A549 (cell line): ENCODE data around the gene CDC5L.

Experiments
- CEBPB ChIP-seq, 2 experiments: fragments of >200 bp in 1 of 2; sonication (Bioruptor Twin) in 1 of 2; formaldehyde crosslinking in 1 of 2; IDR thresholded peaks; 2 replicates each; pipeline ENCODE4 v1.6.1; 2012 to 2016
- EP300 ChIP-seq, 2 experiments: fragments of >200 bp; sonication (Bioruptor Twin); formaldehyde crosslinking; IDR thresholded peaks; 2 replicates in 1 of 2; 3 replicates in 1 of 2; pipeline ENCODE4 v1.6.1; 2016 to 2017
- HDAC2 ChIP-seq: fragments of 200-600 bp; sonication (generic); IDR thresholded peaks from 2 replicates; pipeline ENCODE4 v1.6.1; 2016
- KDM5A ChIP-seq: fragments of 200-600 bp; sonication (generic); IDR thresholded peaks from 2 replicates; pipeline ENCODE4 v1.6.1; 2016; ENCODE audit warnings: antibody characterized with exemption, mild to moderate bottlenecking
- MAFK ChIP-seq: fragments of 450-650 bp; IDR thresholded peaks from 2 replicates; pipeline ENCODE4 v1.6.1; 2014; ENCODE audit not compliant: partially characterized antibody
- MAZ ChIP-seq: fragments of 150-350 bp; IDR thresholded peaks from 2 replicates; pipeline ENCODE4 v1.6.1; 2014; ENCODE audit warnings: antibody characterized with exemption, low read depth, low read length, borderline replicate concordance
- POLR2A ChIP-seq: IDR thresholded peaks from 2 replicates; pipeline ENCODE4 v1.6.1; 2012; ENCODE audit warnings: mild to moderate bottlenecking, low read length
- TF ChIP-seq, protein P1 (sequence below): fragments of 450-650 bp; IDR thresholded peaks from 2 replicates; pipeline ENCODE4 v1.6.1; 2014; ENCODE audit warnings: antibody characterized with exemption
- TF ChIP-seq, protein P2 (sequence below): fragments of >200 bp; sonication (Bioruptor Twin); formaldehyde crosslinking; IDR thresholded peaks from 3 replicates; pipeline ENCODE4 v1.5.1; 2016
- TF ChIP-seq, protein P3 (sequence below): IDR thresholded peaks from 2 replicates; pipeline ENCODE4 v1.6.1; 2012
- TF ChIP-seq, protein P4 (sequence below): fragments of 150-350 bp; IDR thresholded peaks from 2 replicates; pipeline ENCODE4 v1.6.1; 2014; ENCODE audit warnings: low read depth, mild to moderate bottlenecking, low read length

DNA sequence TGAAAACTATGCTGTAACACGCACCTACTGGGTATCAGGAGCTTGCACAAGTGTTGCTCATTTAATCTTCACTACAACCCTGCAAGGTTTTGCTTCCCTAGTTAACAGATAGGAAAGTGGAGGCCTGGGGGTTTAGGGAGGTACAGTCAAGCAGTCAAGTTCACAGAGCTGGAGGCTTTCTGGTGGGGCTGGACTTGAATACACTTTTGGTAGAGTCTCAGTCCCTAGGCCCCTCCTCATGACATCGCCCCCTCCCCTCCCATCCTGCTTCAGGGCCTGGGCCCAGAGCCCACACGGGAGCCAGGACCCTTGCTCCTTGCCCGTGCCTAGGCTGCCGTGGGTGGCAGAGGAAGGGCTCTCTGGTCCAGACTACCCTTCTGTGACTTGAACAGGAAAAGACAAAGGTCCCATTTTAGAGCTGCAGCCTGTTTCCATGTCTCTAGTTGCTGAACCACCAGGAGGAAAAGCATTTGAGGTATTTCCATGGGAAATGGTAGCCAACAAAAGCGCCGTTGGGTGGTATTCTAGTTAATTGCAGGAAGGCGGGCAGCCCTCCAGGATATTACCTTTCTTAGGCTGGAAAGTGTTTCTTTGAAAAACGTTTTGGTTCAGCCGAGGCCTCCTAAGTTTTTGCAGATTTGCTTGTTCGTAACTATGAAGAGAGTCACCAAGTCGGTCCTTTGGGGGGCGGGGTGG is 84.9 kb downstream of the CDC5L start:
- TF ChIP-seq EP300 (IDR thresholded peaks at IDR 0.05) (no peak), KDM5A (no peak), MAZ (no peak), HDAC2 (no peak), POLR2A (no peak), CEBPB (IDR thresholded peaks at IDR 0.05) (no peak), MAFK (no peak)
- TF ChIP-seq, protein P1, sequence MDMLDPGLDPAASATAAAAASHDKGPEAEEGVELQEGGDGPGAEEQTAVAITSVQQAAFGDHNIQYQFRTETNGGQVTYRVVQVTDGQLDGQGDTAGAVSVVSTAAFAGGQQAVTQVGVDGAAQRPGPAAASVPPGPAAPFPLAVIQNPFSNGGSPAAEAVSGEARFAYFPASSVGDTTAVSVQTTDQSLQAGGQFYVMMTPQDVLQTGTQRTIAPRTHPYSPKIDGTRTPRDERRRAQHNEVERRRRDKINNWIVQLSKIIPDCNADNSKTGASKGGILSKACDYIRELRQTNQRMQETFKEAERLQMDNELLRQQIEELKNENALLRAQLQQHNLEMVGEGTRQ = no peak
- TF ChIP-seq, protein P2, sequence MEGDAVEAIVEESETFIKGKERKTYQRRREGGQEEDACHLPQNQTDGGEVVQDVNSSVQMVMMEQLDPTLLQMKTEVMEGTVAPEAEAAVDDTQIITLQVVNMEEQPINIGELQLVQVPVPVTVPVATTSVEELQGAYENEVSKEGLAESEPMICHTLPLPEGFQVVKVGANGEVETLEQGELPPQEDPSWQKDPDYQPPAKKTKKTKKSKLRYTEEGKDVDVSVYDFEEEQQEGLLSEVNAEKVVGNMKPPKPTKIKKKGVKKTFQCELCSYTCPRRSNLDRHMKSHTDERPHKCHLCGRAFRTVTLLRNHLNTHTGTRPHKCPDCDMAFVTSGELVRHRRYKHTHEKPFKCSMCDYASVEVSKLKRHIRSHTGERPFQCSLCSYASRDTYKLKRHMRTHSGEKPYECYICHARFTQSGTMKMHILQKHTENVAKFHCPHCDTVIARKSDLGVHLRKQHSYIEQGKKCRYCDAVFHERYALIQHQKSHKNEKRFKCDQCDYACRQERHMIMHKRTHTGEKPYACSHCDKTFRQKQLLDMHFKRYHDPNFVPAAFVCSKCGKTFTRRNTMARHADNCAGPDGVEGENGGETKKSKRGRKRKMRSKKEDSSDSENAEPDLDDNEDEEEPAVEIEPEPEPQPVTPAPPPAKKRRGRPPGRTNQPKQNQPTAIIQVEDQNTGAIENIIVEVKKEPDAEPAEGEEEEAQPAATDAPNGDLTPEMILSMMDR = no peak
- TF ChIP-seq, protein P3, sequence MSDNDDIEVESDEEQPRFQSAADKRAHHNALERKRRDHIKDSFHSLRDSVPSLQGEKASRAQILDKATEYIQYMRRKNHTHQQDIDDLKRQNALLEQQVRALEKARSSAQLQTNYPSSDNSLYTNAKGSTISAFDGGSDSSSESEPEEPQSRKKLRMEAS = no peak
- TF ChIP-seq, protein P4, sequence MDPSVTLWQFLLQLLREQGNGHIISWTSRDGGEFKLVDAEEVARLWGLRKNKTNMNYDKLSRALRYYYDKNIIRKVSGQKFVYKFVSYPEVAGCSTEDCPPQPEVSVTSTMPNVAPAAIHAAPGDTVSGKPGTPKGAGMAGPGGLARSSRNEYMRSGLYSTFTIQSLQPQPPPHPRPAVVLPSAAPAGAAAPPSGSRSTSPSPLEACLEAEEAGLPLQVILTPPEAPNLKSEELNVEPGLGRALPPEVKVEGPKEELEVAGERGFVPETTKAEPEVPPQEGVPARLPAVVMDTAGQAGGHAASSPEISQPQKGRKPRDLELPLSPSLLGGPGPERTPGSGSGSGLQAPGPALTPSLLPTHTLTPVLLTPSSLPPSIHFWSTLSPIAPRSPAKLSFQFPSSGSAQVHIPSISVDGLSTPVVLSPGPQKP = no peak
